CD4-positive, alpha-beta memory T cell (primary cell): ENCODE results near the gene ZMAT2. TPM values are rescaled to one million over a fixed set of nuclear protein-coding genes. Genes with fewer than 3 reads are reported as not detected.

Source experiments
- CTCF ChIA-PET: fragments of 350-600 bp; sonication (Branson Sonifier 250); formaldehyde crosslinking; loops from one replicate; lab custom pipeline; 2021; ENCODE audit warnings: inconsistent platforms; ENCODE audit not compliant: partially characterized antibody; lab: Charles Lee
- POLR2A ChIA-PET: fragments of 350-600 bp; sonication (Branson Sonifier 250); formaldehyde crosslinking; loops from one replicate; lab custom pipeline; 2021; ENCODE audit not compliant: partially characterized antibody; lab: Charles Lee
- DNase-seq, 5 donors: peaks; one replicate each; pipeline versions ENCODE4 v3.0.0 to v3.0.0-alpha.2; 2020 to 2022; ENCODE audit warnings: mixed read lengths in 1 of 5
- H3K27ac ChIP-seq: one replicate; pipeline ENCODE4 v1.7.0; 2013; ENCODE audit warnings: low read depth, low read length
- H3K27me3 ChIP-seq: 2 replicates; pipeline ENCODE4 v1.7.0; 2013; ENCODE audit warnings: mild to moderate bottlenecking, low read length, moderate library complexity; ENCODE audit not compliant: insufficient read depth
- H3K36me3 ChIP-seq: 2 replicates; pipeline ENCODE4 v1.7.0; 2013; ENCODE audit warnings: mild to moderate bottlenecking, low read length, moderate library complexity; ENCODE audit not compliant: insufficient read depth
- H3K4me1 ChIP-seq: 2 replicates; pipeline ENCODE4 v1.7.0; 2013; ENCODE audit warnings: mild to moderate bottlenecking, low read length, moderate library complexity; ENCODE audit not compliant: insufficient read depth
- H3K4me3 ChIP-seq, 2 donors: one replicate each; pipeline ENCODE4 v1.7.0; 2013; ENCODE audit warnings: low read length in 2 of 2, mild to moderate bottlenecking in 1 of 2
- H3K9me3 ChIP-seq, 2 donors: one replicate each; pipeline ENCODE4 v1.7.0; 2013; ENCODE audit warnings: low read length in 2 of 2, control low read depth in 1 of 2; ENCODE audit not compliant: control insufficient read depth in 1 of 2
- H3K27ac Mint-ChIP-seq, 7 donors: one replicate each; pipeline ENCODE4 v1.8.0; 2020 to 2021; ENCODE audit warnings: mixed read lengths in 7 of 7, mild to moderate bottlenecking in 6 of 7, inconsistent platforms in 3 of 7, moderate library complexity in 3 of 7
- H3K27me3 Mint-ChIP-seq, 2 donors: one replicate each; pipeline ENCODE4 v1.8.0; 2020 to 2021; ENCODE audit warnings: mixed read lengths in 2 of 2
- H3K36me3 Mint-ChIP-seq, 2 donors: one replicate each; pipeline ENCODE4 v1.8.0; 2020 to 2021; ENCODE audit warnings: mixed read lengths in 2 of 2, inconsistent platforms in 1 of 2, mild to moderate bottlenecking in 1 of 2
- H3K4me1 Mint-ChIP-seq, 4 donors: one replicate each; pipeline ENCODE4 v1.8.0; 2020 to 2021; ENCODE audit warnings: mixed read lengths in 4 of 4, mild to moderate bottlenecking in 1 of 4
- H3K4me3 Mint-ChIP-seq, 8 donors: one replicate each; pipeline ENCODE4 v1.8.0; 2020 to 2021; ENCODE audit warnings: mixed read lengths in 8 of 8, mild to moderate bottlenecking in 7 of 8, moderate library complexity in 6 of 8, inconsistent platforms in 3 of 8
- H3K9me3 Mint-ChIP-seq, 8 donors: one replicate each; pipeline ENCODE4 v1.8.0; 2020 to 2021; ENCODE audit warnings: mixed read lengths in 8 of 8, mild to moderate bottlenecking in 5 of 8, inconsistent platforms in 3 of 8, moderate library complexity in 1 of 8
- intact Hi-C: fragments of 100-400 bp; cut with micrococcal nuclease; formaldehyde crosslinking; loops from one replicate; pipeline ENCODE4 v1.15.1; 2023
- polyA plus RNA-seq, 2 donors: library from polyadenylated mRNA; unstranded; fragments of 300-500 nt; fragmentation: Illumina TruSeq; gene quantifications; one replicate each; pipeline ENCODE4 v1.2.3, GENCODE V29; 2021
- total RNA-seq, 2 experiments: library from RNA; stranded (reverse); gene quantifications; one replicate each; pipeline ENCODE4 v1.2.3, GENCODE V29; 2021

ZMAT2 gene
- total and polyA plus RNA-seq, 4 experiments from 2014 or later: 56.3 to 76.5 (median 61.6) TPM

DNA sequence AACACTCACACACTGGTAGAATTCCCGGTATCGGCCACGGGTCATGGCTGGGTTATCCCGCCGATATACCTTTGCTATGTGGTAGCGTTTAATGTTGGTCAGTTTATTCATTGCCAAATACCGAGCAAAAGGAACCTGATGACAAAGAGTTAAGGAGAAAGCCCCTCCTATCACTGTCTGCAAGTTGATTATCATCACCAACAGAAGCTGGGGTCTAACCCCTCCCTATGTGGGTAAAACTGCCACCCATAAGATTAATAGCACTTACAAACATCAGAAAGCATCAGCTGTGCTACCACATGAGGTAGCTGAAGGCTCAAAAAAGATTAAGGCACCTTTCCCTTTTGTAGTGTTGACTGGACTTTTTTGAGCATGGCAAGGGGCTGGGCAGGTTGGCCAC, 21.3 kb upstream of the ZMAT2 start:
- no peak overlapping the region for H3K27ac Mint-ChIP-seq
- no peak overlapping the region for H3K4me3 Mint-ChIP-seq
- Histone ChIP-seq H3K27me3 (no peaks in the 10 kb centered on the region), H3K36me3 (peaks cover 51% of the 10 kb centered on the region), H3K4me1 (no peaks in the 10 kb centered on the region), H3K4me3 (no peak overlapping the region), H3K27ac (no peak overlapping the region), H3K9me3 (no peaks in the 10 kb centered on the region)
- H3K9me3 Mint-ChIP-seq: no peaks in the 10 kb centered on the region
- peaks cover 52 to 77% of the 10 kb centered on the region in 2 donors for H3K36me3 Mint-ChIP-seq
- DNase-seq: no peak
- no peaks in the 10 kb centered on the region for H3K27me3 Mint-ChIP-seq
- H3K4me1 Mint-ChIP-seq: peaks cover 0 to 4% (median 2%) of the 10 kb centered on the region in 4 donors
- POLR2A ChIA-PET: interaction anchor here (0.7 to 1.0 kb wide), 2 partner anchors 12 to 31 kb away, joined by 3 to 5 read pairs; partner anchors contain the start of genes HARS1, HARS2, IK and NDUFA2
- CTCF ChIA-PET: no interaction called here
- intact Hi-C loops: no loop called here

DNA sequence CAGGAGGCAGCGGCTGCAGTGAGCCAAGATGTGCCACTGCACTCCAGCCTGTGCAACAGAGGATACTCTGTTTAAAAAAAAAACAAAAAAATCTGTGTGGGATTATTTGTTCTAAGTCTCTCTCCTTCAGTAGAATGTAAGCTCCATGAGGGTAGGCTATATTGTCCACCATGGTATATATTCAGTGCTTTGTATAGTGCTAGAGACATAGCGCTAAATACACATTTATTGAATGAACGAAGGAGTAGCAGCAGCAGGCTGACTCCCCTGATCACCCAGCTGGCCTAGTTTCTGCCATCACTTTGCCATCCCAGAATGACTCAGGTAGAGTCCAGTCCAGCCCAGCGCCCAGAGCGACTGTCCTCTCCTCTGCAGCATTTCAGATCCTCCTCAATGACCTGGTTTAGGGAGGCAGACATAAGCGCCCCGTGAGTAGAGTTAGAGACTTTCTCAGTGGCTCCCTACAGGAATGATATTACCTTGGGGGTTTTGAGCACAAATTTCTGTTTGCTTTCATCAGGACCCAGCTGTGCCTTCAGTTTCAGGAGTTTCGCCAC, 9.8 kb upstream of the ZMAT2 start:
- DNase-seq: no peak
- H3K4me3 ChIP-seq: peak overlapping the region; percentile 91
- intact Hi-C loops: no loop called here

DNA sequence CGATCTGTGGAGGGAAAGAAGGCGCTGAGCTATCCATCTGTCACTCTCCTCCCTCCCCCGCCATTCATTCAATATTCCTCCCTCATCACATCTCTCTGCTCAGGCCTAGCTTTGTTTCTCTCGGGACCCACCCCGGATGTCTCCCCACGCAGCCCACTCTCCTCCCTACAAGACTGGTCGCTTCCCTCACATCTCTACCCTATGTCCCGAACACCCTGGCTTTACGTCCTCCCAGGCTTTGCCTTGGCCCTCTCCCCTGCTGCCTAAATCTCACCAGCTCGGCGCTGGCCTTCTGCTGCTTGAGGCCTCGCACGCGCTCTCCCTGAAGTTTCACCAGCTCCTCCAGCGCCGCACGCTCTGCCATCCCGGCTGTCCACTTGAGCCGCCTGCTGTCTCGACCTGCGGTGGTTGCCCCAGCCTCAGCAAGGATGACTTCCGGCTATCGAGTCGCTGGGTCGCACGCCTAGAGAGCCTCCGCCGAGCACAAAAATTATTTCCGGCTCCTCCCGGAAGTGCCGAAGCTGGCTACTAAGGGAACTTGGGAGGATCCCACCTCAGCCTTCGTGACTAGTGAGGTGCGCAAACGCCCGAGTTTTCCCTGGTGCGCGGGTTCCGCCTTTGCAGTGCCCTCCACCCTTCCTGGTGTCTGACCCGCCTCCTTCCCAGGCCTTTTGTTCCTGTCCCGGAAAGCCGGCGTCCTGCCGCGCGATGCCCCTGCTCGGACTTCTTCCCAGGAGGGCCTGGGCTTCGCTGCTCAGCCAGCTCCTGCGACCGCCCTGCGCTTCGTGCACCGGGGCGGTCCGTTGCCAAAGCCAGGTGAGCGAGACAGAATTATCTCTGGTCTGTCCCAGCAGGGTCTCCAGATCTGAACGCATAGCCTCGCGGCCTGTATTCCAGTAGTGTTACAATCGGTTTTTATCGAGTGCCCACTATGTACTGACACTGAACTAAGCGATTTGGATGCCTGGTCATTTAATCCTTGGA, 9.0 kb upstream of the ZMAT2 start, which contains the start of the genes HARS1 and HARS2:
Gene HARS1 (minus strand): TSS at position 430 of the 984 bp plus-strand sequence. CDS start 66 bp downstream, at position 364.
Gene HARS2 (plus strand): TSS at position 515 of the 984 bp plus-strand sequence. CDS start 194 bp downstream, at position 709.
- intact Hi-C loops: loop anchor here (1.0 kb wide), 5 partner anchors 9 to 127 kb away; partner anchors contain the start of genes APBB3, IK, NDUFA2 and SLC35A4
- H3K27me3 Mint-ChIP-seq: no peaks in the 10 kb centered on the region
- H3K27me3 ChIP-seq: no peaks in the 10 kb centered on the region
- peaks cover 32% of the 10 kb centered on the region for H3K36me3 ChIP-seq
- peak within 1 kb of the TSS; percentile 97 to 100 (median 99) for H3K4me3 Mint-ChIP-seq
- no peaks in the 10 kb centered on the region for H3K9me3 ChIP-seq
- peak; percentile 77 to 89 (median 78) for DNase-seq
- H3K4me3 ChIP-seq: peak within 1 kb of the TSS; percentile 91
- H3K36me3 Mint-ChIP-seq: peaks cover 20 to 59% of the 10 kb centered on the region in 2 donors
- peaks cover 23 to 47% (median 37%) of the 10 kb centered on the region in 4 donors for H3K4me1 Mint-ChIP-seq
- peaks cover 34% of the 10 kb centered on the region for H3K4me1 ChIP-seq
- peak within 1 kb of the TSS; percentile 97 to 100 (median 98) for H3K27ac Mint-ChIP-seq
- peak within 1 kb of the TSS; percentile 83 for H3K27ac ChIP-seq
- POLR2A ChIA-PET: interaction anchor here (0.6 to 4.4 kb wide), 22 partner anchors 10 to 582 kb away, joined by 3 to 68 read pairs (median 5); partner anchors contain the start of genes ANKHD1, CD14, DND1 and EIF4EBP3
- no peaks in the 10 kb centered on the region for H3K9me3 Mint-ChIP-seq
- CTCF ChIA-PET: interaction anchor here (0.9 to 1.7 kb wide), 5 partner anchors 20 to 52 kb away, joined by 3 to 8 read pairs (median 3); partner anchors contain the start of genes IK and NDUFA2

More for the DNA sequence above, 9.8 kb upstream of the ZMAT2 start:
- peaks cover 12 to 51% of the 10 kb centered on the region in 2 donors for H3K36me3 Mint-ChIP-seq
- POLR2A ChIA-PET: interaction anchor here (0.6 to 4.4 kb wide), 21 partner anchors 11 to 582 kb away, joined by 3 to 68 read pairs (median 5); partner anchors contain the start of genes ANKHD1, CD14, DND1 and EIF4EBP3
- H3K4me1 Mint-ChIP-seq: peaks cover 23 to 47% (median 36%) of the 10 kb centered on the region in 4 donors
- H3K27me3 Mint-ChIP-seq: no peaks in the 10 kb centered on the region
- H3K36me3 ChIP-seq: peaks cover 24% of the 10 kb centered on the region
- no peaks in the 10 kb centered on the region for H3K9me3 Mint-ChIP-seq
- peak overlapping the region; percentile 83 for H3K27ac ChIP-seq
- H3K4me1 ChIP-seq: peaks cover 34% of the 10 kb centered on the region
- no peaks in the 10 kb centered on the region for H3K27me3 ChIP-seq
- peak overlapping the region; percentile 97 to 100 (median 99) for H3K4me3 Mint-ChIP-seq
- H3K27ac Mint-ChIP-seq: peak overlapping the region; percentile 97 to 100 (median 98)
- CTCF ChIA-PET: interaction anchor here (0.9 to 1.7 kb wide), 5 partner anchors 20 to 52 kb away, joined by 3 to 8 read pairs (median 3); partner anchors contain the start of genes IK and NDUFA2
- no peaks in the 10 kb centered on the region for H3K9me3 ChIP-seq

DNA sequence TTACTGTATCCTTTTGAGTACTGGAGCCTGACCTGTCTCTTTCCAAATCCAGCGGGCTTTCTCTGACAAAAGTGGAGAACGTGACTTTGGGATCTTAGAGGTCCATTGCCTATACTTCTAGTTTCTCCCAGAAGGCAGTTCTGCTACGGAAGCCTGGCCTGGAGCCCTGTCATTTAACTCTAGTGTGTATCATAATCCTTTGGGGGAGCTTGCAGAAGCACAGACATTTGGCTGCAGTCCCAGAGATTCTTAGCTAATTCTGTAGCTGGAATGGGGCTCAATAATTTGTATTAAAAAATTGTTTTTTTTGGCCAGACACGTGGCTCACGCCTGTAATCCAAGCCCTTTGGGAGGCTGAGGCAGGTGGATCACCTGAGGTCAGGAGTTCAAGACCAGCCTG, 6.0 kb upstream of the ZMAT2 start:
- Histone ChIP-seq H3K27me3 (no peaks in the 10 kb centered on the region), H3K9me3 (no peaks in the 10 kb centered on the region), H3K4me1 (peaks cover 24% of the 10 kb centered on the region), H3K36me3 (peaks cover 53% of the 10 kb centered on the region), H3K4me3 (no peak overlapping the region), H3K27ac (no peak overlapping the region)
- peak overlapping the region in 1 of 8 donors; percentile 4 for H3K4me3 Mint-ChIP-seq
- H3K4me1 Mint-ChIP-seq: peaks cover 22 to 43% (median 32%) of the 10 kb centered on the region in 4 donors
- H3K27ac Mint-ChIP-seq: peak overlapping the region in 1 of 7 donors; percentile 97
- POLR2A ChIA-PET: interaction anchor here (1.4 kb wide), 1 partner anchor 47 kb away, joined by 6 read pairs; the partner anchor contains the start of genes IK and NDUFA2
- intact Hi-C loops: no loop called here
- no peaks in the 10 kb centered on the region for H3K9me3 Mint-ChIP-seq
- CTCF ChIA-PET: interaction anchor here (1.5 to 2.2 kb wide), 2 partner anchors 7 to 47 kb away, joined by 4 to 6 read pairs; partner anchors contain the start of genes IK and NDUFA2
- H3K27me3 Mint-ChIP-seq: no peaks in the 10 kb centered on the region
- DNase-seq: no peak
- H3K36me3 Mint-ChIP-seq: peaks cover 44 to 77% of the 10 kb centered on the region in 2 donors

DNA sequence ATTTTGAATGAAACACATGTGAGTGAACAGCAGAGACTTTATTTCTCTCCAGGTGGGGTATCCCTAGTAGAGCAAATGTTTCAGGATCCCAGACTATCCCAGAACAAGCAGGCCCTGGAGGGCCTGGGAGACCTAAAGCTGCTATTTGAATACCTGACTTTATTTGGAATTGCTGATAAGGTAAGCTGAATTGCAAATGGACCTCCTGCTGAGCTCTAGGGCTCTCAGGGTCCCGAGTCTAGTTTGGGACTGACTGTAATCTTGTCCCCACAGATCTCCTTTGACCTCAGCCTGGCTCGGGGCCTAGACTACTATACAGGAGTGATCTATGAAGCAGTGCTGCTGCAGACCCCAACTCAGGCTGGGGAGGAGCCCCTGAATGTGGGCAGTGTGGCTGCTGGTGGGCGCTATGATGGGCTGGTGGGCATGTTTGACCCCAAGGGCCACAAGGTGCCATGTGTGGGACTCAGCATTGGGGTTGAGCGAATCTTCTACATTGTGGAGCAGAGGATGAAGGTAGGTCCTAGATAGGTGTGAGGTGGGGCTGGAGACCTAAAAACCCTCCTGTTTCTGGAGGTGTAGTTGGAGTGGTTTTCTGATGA, 3.3 kb upstream of the ZMAT2 start:
- H3K4me3 Mint-ChIP-seq: no peak overlapping the region
- DNase-seq: no peak

DNA sequence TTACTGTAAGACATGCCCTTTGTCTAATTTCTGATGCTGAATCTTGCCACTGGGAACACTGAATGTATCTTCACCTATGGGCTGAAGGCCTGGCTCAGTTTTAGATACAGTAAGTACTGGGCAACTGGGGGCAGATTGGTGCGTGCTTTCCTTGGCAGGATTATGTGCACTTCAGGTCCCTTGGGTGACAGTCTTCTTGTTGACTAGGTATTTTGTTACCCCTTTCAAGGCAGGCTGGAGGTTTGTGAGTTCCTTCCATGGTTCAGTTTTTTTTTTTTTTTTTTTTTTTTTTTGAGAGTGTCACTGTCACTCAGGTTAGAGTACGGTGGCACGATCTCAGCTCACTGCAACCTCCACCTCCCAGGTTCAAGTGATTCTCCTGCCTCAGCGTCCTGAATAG, 7.6 kb downstream of the ZMAT2 start:
- POLR2A ChIA-PET: interaction anchor here (1.4 to 5.0 kb wide), 4 partner anchors 18 to 307 kb away, joined by 3 to 68 read pairs (median 32); partner anchors contain the start of genes ANKHD1, HARS1, HARS2 and IK
- Mint-ChIP-seq H3K9me3 (peaks cover 0 to 9% (median 3%) of the 10 kb centered on the region in 8 donors), H3K27ac (peak overlapping the region in 6 of 7 donors; percentile 1 to 79 (median 38)), H3K36me3 (peaks cover 37 to 54% of the 10 kb centered on the region in 2 donors), H3K4me3 (peak overlapping the region in 2 of 8 donors; percentile 25 to 49), H3K4me1 (peaks cover 11 to 28% (median 21%) of the 10 kb centered on the region in 4 donors), H3K27me3 (peaks cover 0 to 8% of the 10 kb centered on the region in 2 donors)
- intact Hi-C loops: loop anchor here (10.0 kb wide), 1 partner anchor 603 kb away; no protein-coding TSS in a partner anchor
- no peak for DNase-seq
- Histone ChIP-seq H3K4me1 (peaks cover 19% of the 10 kb centered on the region), H3K4me3 (no peak overlapping the region), H3K27ac (no peak overlapping the region), H3K9me3 (no peaks in the 10 kb centered on the region), H3K27me3 (no peaks in the 10 kb centered on the region), H3K36me3 (peaks cover 33% of the 10 kb centered on the region)
- CTCF ChIA-PET: interaction anchor here (0.6 to 0.7 kb wide), 2 partner anchors 18 to 305 kb away, joined by 4 read pairs; no protein-coding TSS in a partner anchor

More for the DNA sequence above, 3.3 kb upstream of the ZMAT2 start:
- H3K4me1 ChIP-seq: peaks cover 26% of the 10 kb centered on the region
- peaks cover 26 to 40% (median 30%) of the 10 kb centered on the region in 4 donors for H3K4me1 Mint-ChIP-seq
- ChIA-PET POLR2A (interaction anchor here (1.3 to 1.5 kb wide), 2 partner anchors 14 to 294 kb away, joined by 3 to 8 read pairs; no protein-coding TSS in a partner anchor), CTCF (interaction anchor here (1.6 kb wide), 1 partner anchor 14 kb away, joined by 6 read pairs; no protein-coding TSS in a partner anchor)
- peaks cover 0 to 4% (median 0%) of the 10 kb centered on the region in 8 donors for H3K9me3 Mint-ChIP-seq
- no peaks in the 10 kb centered on the region for H3K27me3 ChIP-seq
- H3K27me3 Mint-ChIP-seq: no peaks in the 10 kb centered on the region
- no peak overlapping the region for H3K4me3 ChIP-seq
- intact Hi-C loops: no loop called here
- H3K9me3 ChIP-seq: no peaks in the 10 kb centered on the region
- peaks cover 53 to 74% of the 10 kb centered on the region in 2 donors for H3K36me3 Mint-ChIP-seq
- no peak overlapping the region for H3K27ac ChIP-seq
- peaks cover 55% of the 10 kb centered on the region for H3K36me3 ChIP-seq
- peak overlapping the region in 1 of 7 donors; percentile 72 for H3K27ac Mint-ChIP-seq
